Measurements from ENCODE around the gene GRIK4.

GRIK4 gene

DNA sequence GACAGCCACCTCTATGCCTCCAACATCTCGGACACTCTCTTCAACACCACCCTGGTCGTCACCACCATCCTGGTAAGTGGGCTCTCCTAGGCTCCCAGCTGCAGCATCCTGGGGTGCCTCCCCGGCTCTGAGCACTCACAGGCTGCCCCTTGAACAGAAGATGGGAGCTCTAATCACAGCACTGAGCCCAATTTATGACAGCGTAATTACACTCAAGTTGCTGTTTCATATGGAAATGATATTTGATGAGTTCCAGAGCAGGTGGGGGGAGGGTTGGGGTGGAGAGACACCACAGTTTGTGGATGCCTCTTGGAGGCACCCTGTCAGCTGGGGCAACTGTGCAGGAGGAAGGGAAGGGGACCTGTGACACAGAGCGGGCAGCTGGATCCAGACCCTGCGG lies 387.0 kb downstream of the GRIK4 start:
- H3K27me3 ChIP-seq (ENCODE audit: insufficient read depth, low read length): no peaks in the 10 kb centered on the region

DNA sequence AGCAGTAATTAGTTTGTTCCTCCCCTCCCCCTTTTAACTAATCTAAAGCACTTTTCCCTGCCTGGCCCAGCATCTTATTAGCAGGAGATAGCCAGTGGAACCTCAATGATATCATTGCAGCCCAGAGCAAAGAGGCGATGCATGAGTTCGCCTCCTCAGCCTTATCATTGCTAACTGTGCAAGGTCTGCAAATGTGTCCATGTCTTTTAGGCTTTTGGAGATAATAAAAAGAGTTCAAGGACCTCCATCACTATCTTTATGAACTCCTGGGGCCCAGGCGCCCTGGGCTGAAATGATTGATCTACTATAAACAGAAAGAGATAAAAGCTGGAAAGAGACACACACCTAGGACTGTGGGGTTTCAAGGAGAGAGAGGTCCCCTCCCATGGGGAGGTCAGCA lies 388.2 kb downstream of the GRIK4 start:
- H3K9me2 ChIP-seq (ENCODE audit: low read depth, low read length): no peaks in the 10 kb centered on the region
- H2AFZ ChIP-seq (ENCODE audit: low read length): no peak overlapping the region
- H3K4me2 ChIP-seq (ENCODE audit: low read length): no peak overlapping the region
- H3K36me3 ChIP-seq (ENCODE audit: insufficient read depth, low read length): no peaks in the 10 kb centered on the region
- no peaks in the 10 kb centered on the region for H3F3A ChIP-seq (ENCODE audit: insufficient read depth, low read length)
- TF ChIP-seq, protein P1, sequence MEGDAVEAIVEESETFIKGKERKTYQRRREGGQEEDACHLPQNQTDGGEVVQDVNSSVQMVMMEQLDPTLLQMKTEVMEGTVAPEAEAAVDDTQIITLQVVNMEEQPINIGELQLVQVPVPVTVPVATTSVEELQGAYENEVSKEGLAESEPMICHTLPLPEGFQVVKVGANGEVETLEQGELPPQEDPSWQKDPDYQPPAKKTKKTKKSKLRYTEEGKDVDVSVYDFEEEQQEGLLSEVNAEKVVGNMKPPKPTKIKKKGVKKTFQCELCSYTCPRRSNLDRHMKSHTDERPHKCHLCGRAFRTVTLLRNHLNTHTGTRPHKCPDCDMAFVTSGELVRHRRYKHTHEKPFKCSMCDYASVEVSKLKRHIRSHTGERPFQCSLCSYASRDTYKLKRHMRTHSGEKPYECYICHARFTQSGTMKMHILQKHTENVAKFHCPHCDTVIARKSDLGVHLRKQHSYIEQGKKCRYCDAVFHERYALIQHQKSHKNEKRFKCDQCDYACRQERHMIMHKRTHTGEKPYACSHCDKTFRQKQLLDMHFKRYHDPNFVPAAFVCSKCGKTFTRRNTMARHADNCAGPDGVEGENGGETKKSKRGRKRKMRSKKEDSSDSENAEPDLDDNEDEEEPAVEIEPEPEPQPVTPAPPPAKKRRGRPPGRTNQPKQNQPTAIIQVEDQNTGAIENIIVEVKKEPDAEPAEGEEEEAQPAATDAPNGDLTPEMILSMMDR (IDR thresholded peaks at IDR 0.05; ENCODE audit: low read length): no peak
- TF ChIP-seq EZH2 (IDR thresholded peaks at IDR 0.05; ENCODE audit: borderline replicate concordance, low read length): no peak
- H3K27ac ChIP-seq (ENCODE audit: low read depth, low read length, poor library complexity, severe bottlenecking): no peak overlapping the region
- no peaks in the 10 kb centered on the region for H3K79me2 ChIP-seq (ENCODE audit: insufficient read depth, low read length)
- H3K4me1 ChIP-seq (ENCODE audit: insufficient read depth, low read length, severe bottlenecking): no peaks in the 10 kb centered on the region
- H4K20me1 ChIP-seq (ENCODE audit: insufficient read depth, low read length): no peaks in the 10 kb centered on the region
- no peaks in the 10 kb centered on the region for H3K9me3 ChIP-seq (ENCODE audit: low read length)
- no peak overlapping the region for H3K4me3 ChIP-seq (ENCODE audit: low read depth, low read length, poor library complexity, severe bottlenecking)
- H3K27me3 ChIP-seq (ENCODE audit: insufficient read depth, low read length): no peaks in the 10 kb centered on the region
- H3K9ac ChIP-seq (ENCODE audit: low read length): no peak overlapping the region

More for the DNA sequence above, 387.0 kb downstream of the GRIK4 start:
- Histone ChIP-seq H3K4me1 (ENCODE audit: insufficient read depth, low read length, severe bottlenecking) (no peaks in the 10 kb centered on the region), H3K9ac (ENCODE audit: low read length) (no peak overlapping the region), H3K4me2 (ENCODE audit: low read length) (no peak overlapping the region), H3K27ac (ENCODE audit: low read depth, low read length, poor library complexity, severe bottlenecking) (no peak overlapping the region), H3K9me3 (ENCODE audit: low read length) (no peaks in the 10 kb centered on the region), H3K79me2 (ENCODE audit: insufficient read depth, low read length) (no peaks in the 10 kb centered on the region), H3K9me2 (ENCODE audit: low read depth, low read length) (no peaks in the 10 kb centered on the region), H2AFZ (ENCODE audit: low read length) (no peak overlapping the region), H3F3A (ENCODE audit: insufficient read depth, low read length) (no peaks in the 10 kb centered on the region), H3K4me3 (ENCODE audit: low read depth, low read length, poor library complexity, severe bottlenecking) (no peak overlapping the region), H4K20me1 (ENCODE audit: insufficient read depth, low read length) (no peaks in the 10 kb centered on the region), H3K36me3 (ENCODE audit: insufficient read depth, low read length) (no peaks in the 10 kb centered on the region)
- TF ChIP-seq, protein P1 (IDR thresholded peaks at IDR 0.05; ENCODE audit: low read length): no peak
- TF ChIP-seq EZH2 (IDR thresholded peaks at IDR 0.05; ENCODE audit: borderline replicate concordance, low read length): no peak

DNA sequence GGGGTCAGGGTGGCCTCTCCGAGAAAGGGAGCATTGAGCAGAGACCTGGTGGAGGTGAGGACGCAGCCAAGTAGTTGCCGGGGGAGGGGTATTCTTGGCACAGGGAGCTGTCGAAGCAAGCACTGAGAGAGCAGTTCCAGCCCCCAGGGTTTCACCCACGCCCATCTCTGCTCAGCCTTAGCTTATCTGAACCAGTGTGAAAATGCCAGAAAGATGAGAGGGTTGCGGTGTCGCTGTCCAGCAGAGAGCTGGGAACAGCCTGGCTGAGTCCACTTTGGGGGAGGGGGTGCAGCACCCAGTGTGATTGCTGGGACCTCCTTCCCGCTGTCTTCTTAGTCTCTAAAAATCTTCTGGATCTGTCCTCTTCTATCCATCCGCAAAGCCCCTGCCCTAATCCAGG lies 389.1 kb downstream of the GRIK4 start:
- no peaks in the 10 kb centered on the region for H3K9me2 ChIP-seq (ENCODE audit: low read depth, low read length)
- no peaks in the 10 kb centered on the region for H3K9me3 ChIP-seq (ENCODE audit: low read length)
- TF ChIP-seq, protein P1 (IDR thresholded peaks at IDR 0.05; ENCODE audit: low read length): no peak
- TF ChIP-seq EZH2 (IDR thresholded peaks at IDR 0.05; ENCODE audit: borderline replicate concordance, low read length): no peak
- no peak overlapping the region for H3K4me2 ChIP-seq (ENCODE audit: low read length)
- no peak overlapping the region for H3K4me3 ChIP-seq (ENCODE audit: low read depth, low read length, poor library complexity, severe bottlenecking)
- H3K79me2 ChIP-seq (ENCODE audit: insufficient read depth, low read length): no peaks in the 10 kb centered on the region
- no peaks in the 10 kb centered on the region for H3K4me1 ChIP-seq (ENCODE audit: insufficient read depth, low read length, severe bottlenecking)
- H2AFZ ChIP-seq (ENCODE audit: low read length): no peak overlapping the region
- no peaks in the 10 kb centered on the region for H3K27me3 ChIP-seq (ENCODE audit: insufficient read depth, low read length)
- no peaks in the 10 kb centered on the region for H3K36me3 ChIP-seq (ENCODE audit: insufficient read depth, low read length)
- H3K27ac ChIP-seq (ENCODE audit: low read depth, low read length, poor library complexity, severe bottlenecking): no peak overlapping the region
- H4K20me1 ChIP-seq (ENCODE audit: insufficient read depth, low read length): no peaks in the 10 kb centered on the region
- H3K9ac ChIP-seq (ENCODE audit: low read length): no peak overlapping the region
- H3F3A ChIP-seq (ENCODE audit: insufficient read depth, low read length): no peaks in the 10 kb centered on the region

All from OCI-LY1 (cell line).